Uterus (tissue), 4 donors: ENCODE results near the gene LMOD1. TPM values are rescaled to one million over a fixed set of nuclear protein-coding genes. Genes with fewer than 3 reads are reported as not detected.
A peak's percentile ranks its signal among the peaks of the same experiment; 100 is the strongest.

ENCODE experiments used
- DNase-seq, 2 donors: peaks; one replicate each; pipeline ENCODE4 v3.0.0-alpha.2; 2019 to 2020
- H3K27ac ChIP-seq, 2 donors: fragments of 200-600 bp; sonication (generic); 1 replicate in 1 of 2; 2 replicates in 1 of 2; pipeline ENCODE4 v1.5.1; 2016 to 2018
- H3K27me3 ChIP-seq, 2 donors: fragments of 200-600 bp; sonication (generic); one replicate each; pipeline ENCODE4 v1.5.1; 2018 to 2019; ENCODE audit warnings: control low read depth in 1 of 2
- H3K36me3 ChIP-seq, 2 donors: fragments of 200-600 bp; sonication (generic); one replicate each; pipeline ENCODE4 v1.5.1; 2019; ENCODE audit warnings: control low read depth in 1 of 2
- H3K4me1 ChIP-seq, 2 donors: fragments of 200-600 bp; sonication (generic); one replicate each; pipeline ENCODE4 v1.5.1; 2018 to 2019; ENCODE audit warnings: control low read depth in 1 of 2
- H3K4me3 ChIP-seq, 2 donors: fragments of 200-600 bp; sonication (generic); 1 replicate in 1 of 2; 2 replicates in 1 of 2; pipeline ENCODE4 v1.5.1; 2018 to 2019; ENCODE audit warnings: mild to moderate bottlenecking in 1 of 2
- H3K9me3 ChIP-seq, 2 donors: fragments of 200-600 bp; sonication (generic); one replicate each; pipeline ENCODE4 v1.5.1; 2019; ENCODE audit warnings: control low read depth in 1 of 2
- POLR2A ChIP-seq, 2 donors: fragments of 450-650 bp; IDR thresholded peaks; one replicate each; pipeline ENCODE4 v1.6.1; 2016; ENCODE audit warnings: antibody characterized with exemption in 2 of 2, mild to moderate bottlenecking in 1 of 2, moderate library complexity in 1 of 2
- intact Hi-C: fragments of 100-400 bp; cut with DNase I; formaldehyde crosslinking; loops from one replicate; pipeline ENCODE4 v1.15.1; 2023; ENCODE audit warnings: low total_unique reads
- total RNA-seq, 4 donors: library from RNA; depleted of rRNA in 3 of 4; stranded (reverse); fragments of >200 nt in 3 of 4; gene quantifications; one replicate each; pipeline versions ENCODE4 v1.1.0 to v1.2.4, GENCODE V29; 2014 to 2023
- TF ChIP-seq, protein P1 (sequence below), 4 experiments: fragments of 200-600 bp in 2 of 4; fragments of 450-650 bp in 2 of 4; sonication (generic) in 2 of 4; IDR thresholded peaks; one replicate each; pipeline ENCODE4 v1.5.1; 2016 to 2019; ENCODE audit warnings: antibody characterized with exemption in 4 of 4, mild to moderate bottlenecking in 2 of 4, moderate library complexity in 1 of 4
- donor health status: DM: yes; HTN: yes; CAD: no.

Gene LMOD1
- total RNA-seq, 4 donors from 2014 or later: 38.9 to 377 (median 147) TPM

DNA sequence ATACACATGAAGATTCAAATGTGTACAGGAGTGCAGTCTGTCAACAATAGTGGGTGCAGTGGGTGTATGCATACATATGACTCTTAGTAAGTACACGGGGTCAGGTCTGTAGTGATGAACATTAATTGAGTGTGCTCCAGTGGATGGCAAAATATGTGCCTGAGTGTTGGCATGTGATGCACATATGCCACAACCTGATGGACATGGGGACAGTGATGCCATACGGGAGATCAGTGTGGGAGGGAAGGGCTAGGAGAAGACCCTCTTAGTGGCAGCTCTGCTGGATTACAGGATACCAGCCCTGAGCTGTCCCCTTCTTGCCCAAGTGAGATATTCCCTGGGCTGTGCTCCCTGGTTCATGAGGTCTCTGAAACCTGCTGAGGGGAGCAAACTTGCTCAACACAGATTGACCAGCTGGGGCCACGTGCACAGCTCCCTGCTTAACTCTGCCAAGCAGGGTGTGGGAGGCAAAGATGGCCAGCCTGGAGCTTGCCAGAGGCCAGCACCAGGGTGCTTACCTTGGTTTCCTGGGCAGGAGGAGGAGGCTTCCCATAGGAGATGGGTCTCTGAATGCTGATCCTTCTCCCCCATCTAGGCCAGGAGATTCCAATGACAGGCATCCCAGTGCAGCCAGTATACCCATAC lies 55.4 kb downstream of the LMOD1 start:
- no peak for TF ChIP-seq POLR2A (IDR thresholded peaks at IDR 0.05)
- TF ChIP-seq, protein P1, sequence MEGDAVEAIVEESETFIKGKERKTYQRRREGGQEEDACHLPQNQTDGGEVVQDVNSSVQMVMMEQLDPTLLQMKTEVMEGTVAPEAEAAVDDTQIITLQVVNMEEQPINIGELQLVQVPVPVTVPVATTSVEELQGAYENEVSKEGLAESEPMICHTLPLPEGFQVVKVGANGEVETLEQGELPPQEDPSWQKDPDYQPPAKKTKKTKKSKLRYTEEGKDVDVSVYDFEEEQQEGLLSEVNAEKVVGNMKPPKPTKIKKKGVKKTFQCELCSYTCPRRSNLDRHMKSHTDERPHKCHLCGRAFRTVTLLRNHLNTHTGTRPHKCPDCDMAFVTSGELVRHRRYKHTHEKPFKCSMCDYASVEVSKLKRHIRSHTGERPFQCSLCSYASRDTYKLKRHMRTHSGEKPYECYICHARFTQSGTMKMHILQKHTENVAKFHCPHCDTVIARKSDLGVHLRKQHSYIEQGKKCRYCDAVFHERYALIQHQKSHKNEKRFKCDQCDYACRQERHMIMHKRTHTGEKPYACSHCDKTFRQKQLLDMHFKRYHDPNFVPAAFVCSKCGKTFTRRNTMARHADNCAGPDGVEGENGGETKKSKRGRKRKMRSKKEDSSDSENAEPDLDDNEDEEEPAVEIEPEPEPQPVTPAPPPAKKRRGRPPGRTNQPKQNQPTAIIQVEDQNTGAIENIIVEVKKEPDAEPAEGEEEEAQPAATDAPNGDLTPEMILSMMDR (IDR thresholded peaks at IDR 0.05): no peak
- peak overlapping the region in 1 of 2 donors; percentile 85 for H3K27ac ChIP-seq
- no peaks in the 10 kb centered on the region for H3K27me3 ChIP-seq
- no peak for DNase-seq
- no peak overlapping the region for H3K4me3 ChIP-seq
- peaks cover 3 to 13% of the 10 kb centered on the region in 2 donors for H3K4me1 ChIP-seq
- H3K36me3 ChIP-seq: no peaks in the 10 kb centered on the region
- intact Hi-C loops: no loop called here
- no peaks in the 10 kb centered on the region for H3K9me3 ChIP-seq

DNA sequence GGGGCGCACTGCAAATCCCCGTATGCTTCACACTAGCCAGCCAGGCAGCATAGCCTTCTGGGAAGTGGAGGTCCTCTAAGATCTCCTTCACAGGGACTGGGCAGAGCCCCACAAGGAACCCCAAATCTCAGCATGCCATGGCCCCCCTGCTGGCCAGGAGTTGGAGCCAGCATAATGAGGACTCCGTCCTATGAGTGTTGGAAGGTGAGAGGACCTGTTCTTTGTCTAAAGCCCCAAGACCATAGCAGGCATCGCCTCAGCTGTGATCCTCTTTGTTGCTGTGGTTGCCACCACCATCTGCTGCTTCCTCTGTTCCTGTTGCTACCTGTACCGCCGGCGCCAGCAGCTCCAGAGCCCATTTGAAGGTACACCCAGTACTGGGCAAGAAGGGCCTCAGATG lies 56.1 kb downstream of the LMOD1 start:
- Histone ChIP-seq H3K27ac (no peak overlapping the region), H3K9me3 (no peaks in the 10 kb centered on the region), H3K4me3 (no peak overlapping the region), H3K36me3 (no peaks in the 10 kb centered on the region), H3K27me3 (no peaks in the 10 kb centered on the region), H3K4me1 (peaks cover 3 to 13% of the 10 kb centered on the region in 2 donors)
- intact Hi-C loops: no loop called here
- TF ChIP-seq, protein P1 (IDR thresholded peaks at IDR 0.05): no peak
- TF ChIP-seq POLR2A (IDR thresholded peaks at IDR 0.05): no peak
- peak in 1 of 2 donors; percentile 17 for DNase-seq

DNA sequence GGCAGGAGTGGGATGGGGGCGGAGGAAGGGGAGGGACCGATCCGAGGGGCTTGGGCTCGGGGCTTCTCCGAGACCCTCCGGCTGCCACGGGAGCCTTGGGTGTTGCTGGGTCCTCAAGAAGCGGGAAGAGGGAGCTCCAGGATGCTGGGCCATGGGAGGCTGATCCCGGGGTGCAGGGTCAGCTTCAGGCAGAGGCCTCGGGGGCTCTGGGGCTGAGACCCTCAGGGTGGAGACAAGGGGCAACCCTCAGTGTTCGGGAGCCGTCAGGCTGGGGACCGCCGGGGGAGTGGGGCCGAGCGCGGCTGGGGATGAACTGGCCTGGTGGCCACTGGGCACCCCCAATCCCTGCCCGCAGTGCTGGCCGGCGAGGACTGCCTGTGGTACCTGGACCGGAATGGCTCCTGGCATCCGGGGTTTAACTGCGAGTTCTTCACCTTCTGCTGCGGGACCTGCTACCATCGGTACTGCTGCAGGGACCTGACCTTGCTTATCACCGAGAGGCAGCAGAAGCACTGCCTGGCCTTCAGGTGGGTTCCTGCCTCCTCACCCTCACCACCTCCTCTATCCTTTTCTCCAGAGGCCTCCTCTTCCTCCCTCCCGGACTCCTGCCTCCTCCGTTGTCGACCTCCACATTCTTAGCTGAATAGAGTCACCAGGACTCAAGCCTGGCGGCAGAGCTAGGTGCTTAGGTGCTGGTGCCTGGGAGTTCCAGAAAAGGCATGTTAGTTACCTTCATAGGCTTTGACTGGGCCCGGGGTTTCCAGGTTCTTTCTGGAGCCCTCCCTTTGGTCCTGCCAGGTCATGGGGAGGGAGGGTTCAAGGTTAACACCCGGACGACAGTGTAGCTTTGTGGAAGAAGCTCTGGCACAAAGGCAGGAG lies 57.0 kb downstream of the LMOD1 start:
- H3K4me1 ChIP-seq: peaks cover 3 to 10% of the 10 kb centered on the region in 2 donors
- intact Hi-C loops: no loop called here
- H3K27ac ChIP-seq: peak overlapping the region; percentile 70 to 71
- H3K9me3 ChIP-seq: no peaks in the 10 kb centered on the region
- peak overlapping the region; percentile 68 to 76 for H3K4me3 ChIP-seq
- H3K36me3 ChIP-seq: no peaks in the 10 kb centered on the region
- H3K27me3 ChIP-seq: no peaks in the 10 kb centered on the region
- TF ChIP-seq POLR2A (IDR thresholded peaks at IDR 0.05): no peak
- TF ChIP-seq, protein P1 (IDR thresholded peaks at IDR 0.05): no peak
- DNase-seq: no peak

DNA sequence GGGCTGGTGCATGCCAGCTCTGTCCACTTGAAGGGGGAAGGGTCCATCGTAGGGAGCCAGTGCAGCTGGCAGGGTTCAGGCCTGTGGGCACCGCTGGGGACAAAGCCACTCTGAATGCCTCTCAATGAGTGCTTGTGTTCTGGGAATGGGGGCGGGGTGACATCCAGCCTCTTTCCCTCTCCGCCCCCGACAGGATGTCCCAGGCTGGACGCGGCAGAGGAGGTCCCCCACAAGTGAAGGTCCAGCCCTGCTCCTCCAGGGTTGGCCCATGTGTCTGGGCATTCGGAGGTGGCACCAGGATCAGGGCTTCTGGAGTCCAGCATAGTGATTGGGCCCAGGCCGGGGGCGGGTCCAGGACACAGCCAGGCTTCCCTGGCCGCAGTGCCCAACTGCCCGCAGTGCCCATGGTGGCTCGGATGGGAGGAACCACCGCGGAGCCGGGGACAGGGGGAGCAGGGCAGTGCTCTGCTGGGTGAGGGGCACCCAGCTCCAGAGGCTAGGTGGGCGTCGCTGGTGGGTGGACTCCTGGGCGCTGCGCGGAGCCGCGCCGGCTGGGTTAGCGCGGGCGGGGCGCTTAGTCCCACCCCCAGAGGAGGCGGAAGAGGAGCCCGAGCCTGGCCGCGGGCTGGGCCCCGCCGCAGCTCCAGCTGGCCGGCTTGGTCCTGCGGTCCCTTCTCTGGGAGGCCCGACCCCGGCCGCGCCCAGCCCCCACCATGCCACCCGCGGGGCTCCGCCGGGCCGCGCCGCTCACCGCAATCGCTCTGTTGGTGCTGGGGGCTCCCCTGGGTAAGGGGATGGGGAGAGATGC lies 57.9 kb downstream of the LMOD1 start, which contains the start of gene SHISA4:
TSS of gene SHISA4 (plus strand) at position 617 of the 808 bp plus-strand sequence. CDS start at position 714, 97 bp downstream.
- Histone ChIP-seq H3K4me3 (peak within 1 kb of the TSS; percentile 68 to 76), H3K27ac (peak within 1 kb of the TSS; percentile 70 to 71), H3K27me3 (no peaks in the 10 kb centered on the region), H3K4me1 (peaks cover 3 to 10% of the 10 kb centered on the region in 2 donors), H3K9me3 (no peaks in the 10 kb centered on the region), H3K36me3 (no peaks in the 10 kb centered on the region)
- TF ChIP-seq POLR2A (IDR thresholded peaks at IDR 0.05): peak; percentile 22 to 49
- TF ChIP-seq, protein P1 (IDR thresholded peaks at IDR 0.05): peak in 1 of 4 experiments; percentile 11
- intact Hi-C loops: no loop called here
- DNase-seq: peak; percentile 57 to 63
